Liver (tissue), 3 donors: Measurements from ENCODE around the gene F7.
"Not testable (repeated sequence)": the region's sequence is repeated elsewhere in the genome, so short reads cannot be mapped to it uniquely, and the experiment has no call there.

Experiments used
- ATF3 ChIP-seq: IDR thresholded peaks from 2 replicates; pipeline ENCODE4 v1.6.1; 2016; ENCODE audit warnings: antibody characterized with exemption
- EGR1 ChIP-seq, 2 donors: IDR thresholded peaks; 2 replicates each; pipeline ENCODE4 v1.6.1; 2016 to 2018; ENCODE audit warnings: antibody characterized with exemption in 2 of 2, low read depth in 2 of 2
- FOXA1 ChIP-seq: IDR thresholded peaks from 2 replicates; pipeline ENCODE4 v1.6.1; 2016; ENCODE audit warnings: antibody characterized with exemption
- JUND ChIP-seq, 2 donors: IDR thresholded peaks; 2 replicates each; pipeline ENCODE4 v1.6.1; 2016; ENCODE audit warnings: antibody characterized with exemption in 2 of 2
- MAX ChIP-seq: IDR thresholded peaks from 2 replicates; pipeline ENCODE4 v1.6.1; 2016; ENCODE audit warnings: antibody characterized with exemption
- RAD21 ChIP-seq, 2 donors: IDR thresholded peaks; 2 replicates each; pipeline ENCODE4 v1.6.1; 2016; ENCODE audit warnings: antibody characterized with exemption in 2 of 2, mild to moderate bottlenecking in 2 of 2
- SP1 ChIP-seq: IDR thresholded peaks from 2 replicates; pipeline ENCODE4 v1.6.1; 2018; ENCODE audit warnings: antibody characterized with exemption, mild to moderate bottlenecking
- TAF1 ChIP-seq: conservative IDR thresholded peaks from 2 replicates; pipeline ENCODE4 v1.6.1; 2016; ENCODE audit warnings: antibody characterized with exemption, mild to moderate bottlenecking
- ZBTB33 ChIP-seq: IDR thresholded peaks from 2 replicates; pipeline ENCODE4 v1.6.1; 2016; ENCODE audit warnings: antibody characterized with exemption
- TF ChIP-seq, protein P1 (sequence below): fragments of 150-350 bp; IDR thresholded peaks from 2 replicates; pipeline ENCODE4 v1.5.1; 2017; ENCODE audit warnings: improper control_type of control experiment, low read depth, low read length; ENCODE audit not compliant: missing input control
- TF ChIP-seq, protein P2 (sequence below): IDR thresholded peaks from 2 replicates; pipeline ENCODE4 v1.6.1; 2016; ENCODE audit warnings: antibody characterized with exemption, mild to moderate bottlenecking
- donor health status: healthy.
- donor health status: healthy.

DNA sequence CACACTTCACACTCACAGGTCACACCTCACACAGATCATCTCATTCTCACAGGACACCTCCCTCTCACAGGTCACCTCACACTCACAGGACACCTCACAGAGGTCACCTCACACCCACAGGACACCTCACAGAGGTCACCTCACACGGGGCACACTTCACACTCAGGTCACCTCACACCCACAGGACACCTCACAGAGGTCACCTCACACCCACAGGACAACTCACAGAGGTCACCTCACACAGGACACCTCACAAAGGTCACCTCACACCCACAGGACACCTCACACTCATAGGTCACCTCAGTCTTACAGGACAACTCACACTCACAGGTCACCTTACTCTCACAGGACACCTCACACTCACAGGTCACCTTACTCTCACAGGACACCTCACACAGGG, 6.9 kb downstream of the F7 start:
- TF ChIP-seq, protein P1, sequence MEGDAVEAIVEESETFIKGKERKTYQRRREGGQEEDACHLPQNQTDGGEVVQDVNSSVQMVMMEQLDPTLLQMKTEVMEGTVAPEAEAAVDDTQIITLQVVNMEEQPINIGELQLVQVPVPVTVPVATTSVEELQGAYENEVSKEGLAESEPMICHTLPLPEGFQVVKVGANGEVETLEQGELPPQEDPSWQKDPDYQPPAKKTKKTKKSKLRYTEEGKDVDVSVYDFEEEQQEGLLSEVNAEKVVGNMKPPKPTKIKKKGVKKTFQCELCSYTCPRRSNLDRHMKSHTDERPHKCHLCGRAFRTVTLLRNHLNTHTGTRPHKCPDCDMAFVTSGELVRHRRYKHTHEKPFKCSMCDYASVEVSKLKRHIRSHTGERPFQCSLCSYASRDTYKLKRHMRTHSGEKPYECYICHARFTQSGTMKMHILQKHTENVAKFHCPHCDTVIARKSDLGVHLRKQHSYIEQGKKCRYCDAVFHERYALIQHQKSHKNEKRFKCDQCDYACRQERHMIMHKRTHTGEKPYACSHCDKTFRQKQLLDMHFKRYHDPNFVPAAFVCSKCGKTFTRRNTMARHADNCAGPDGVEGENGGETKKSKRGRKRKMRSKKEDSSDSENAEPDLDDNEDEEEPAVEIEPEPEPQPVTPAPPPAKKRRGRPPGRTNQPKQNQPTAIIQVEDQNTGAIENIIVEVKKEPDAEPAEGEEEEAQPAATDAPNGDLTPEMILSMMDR: not testable (repeated sequence)
- TF ChIP-seq TAF1; SP1; EGR1 (IDR thresholded peaks at IDR 0.05; ENCODE audit: low read depth in 2 of 2); MAX; JUND (IDR thresholded peaks at IDR 0.05); FOXA1; RAD21 (IDR thresholded peaks at IDR 0.05); ZBTB33; ATF3: not testable (repeated sequence)
- TF ChIP-seq, protein P2, sequence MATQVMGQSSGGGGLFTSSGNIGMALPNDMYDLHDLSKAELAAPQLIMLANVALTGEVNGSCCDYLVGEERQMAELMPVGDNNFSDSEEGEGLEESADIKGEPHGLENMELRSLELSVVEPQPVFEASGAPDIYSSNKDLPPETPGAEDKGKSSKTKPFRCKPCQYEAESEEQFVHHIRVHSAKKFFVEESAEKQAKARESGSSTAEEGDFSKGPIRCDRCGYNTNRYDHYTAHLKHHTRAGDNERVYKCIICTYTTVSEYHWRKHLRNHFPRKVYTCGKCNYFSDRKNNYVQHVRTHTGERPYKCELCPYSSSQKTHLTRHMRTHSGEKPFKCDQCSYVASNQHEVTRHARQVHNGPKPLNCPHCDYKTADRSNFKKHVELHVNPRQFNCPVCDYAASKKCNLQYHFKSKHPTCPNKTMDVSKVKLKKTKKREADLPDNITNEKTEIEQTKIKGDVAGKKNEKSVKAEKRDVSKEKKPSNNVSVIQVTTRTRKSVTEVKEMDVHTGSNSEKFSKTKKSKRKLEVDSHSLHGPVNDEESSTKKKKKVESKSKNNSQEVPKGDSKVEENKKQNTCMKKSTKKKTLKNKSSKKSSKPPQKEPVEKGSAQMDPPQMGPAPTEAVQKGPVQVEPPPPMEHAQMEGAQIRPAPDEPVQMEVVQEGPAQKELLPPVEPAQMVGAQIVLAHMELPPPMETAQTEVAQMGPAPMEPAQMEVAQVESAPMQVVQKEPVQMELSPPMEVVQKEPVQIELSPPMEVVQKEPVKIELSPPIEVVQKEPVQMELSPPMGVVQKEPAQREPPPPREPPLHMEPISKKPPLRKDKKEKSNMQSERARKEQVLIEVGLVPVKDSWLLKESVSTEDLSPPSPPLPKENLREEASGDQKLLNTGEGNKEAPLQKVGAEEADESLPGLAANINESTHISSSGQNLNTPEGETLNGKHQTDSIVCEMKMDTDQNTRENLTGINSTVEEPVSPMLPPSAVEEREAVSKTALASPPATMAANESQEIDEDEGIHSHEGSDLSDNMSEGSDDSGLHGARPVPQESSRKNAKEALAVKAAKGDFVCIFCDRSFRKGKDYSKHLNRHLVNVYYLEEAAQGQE: not testable (repeated sequence)
